Measurements from ENCODE around the gene SYPL1. TPM values are rescaled to one million over a fixed set of nuclear protein-coding genes. Genes with fewer than 3 reads are reported as not detected.

The SYPL1 gene
- total RNA-seq, 1 experiment from 2014 or later: 98.3 TPM

GRCh38 chr7:106151459-106152312 is 39.6 kb upstream of the SYPL1 start:
- no peak for ATAC-seq

More at GRCh38 chr7:106151459-106152312, 39.6 kb upstream of the SYPL1 start:
- no peak overlapping the region for H3K27ac ChIP-seq (ENCODE audit: low read length)
- H3K4me3 ChIP-seq (ENCODE audit: low read depth in 2 of 2, low read length in 2 of 2): no peak overlapping the region
- no peak for DNase-seq (ENCODE audit: low read depth, low spot score)
- in situ Hi-C loops (cut with HindIII; ENCODE audit: low pct_unique_long_range_greater_than_20kb, low sequenced_read_pairs) (loop anchor here (25.0 kb wide), 1 partner anchor 89 kb away; no protein-coding TSS in a partner anchor), intact Hi-C loops (cut with micrococcal nuclease; ENCODE audit: unreplicated experiment) (loop anchor here (5.0 to 10.0 kb wide), 2 partner anchors 219 to 497 kb away; no protein-coding TSS in a partner anchor)
- POLR2A ChIA-PET: interaction anchor here (0.6 kb wide), 1 partner anchor 44 kb away, joined by 3 read pairs; no protein-coding TSS in a partner anchor
- TF ChIP-seq CTCF (IDR thresholded peaks at IDR 0.05): no peak
- TF ChIP-seq REST (IDR thresholded peaks at IDR 0.05; ENCODE audit: insufficient read depth in 1 of 2, low read depth in 2 of 2, low read length in 1 of 2): no peak
- TF ChIP-seq POLR2AphosphoS5 (IDR thresholded peaks at IDR 0.05; ENCODE audit: low read depth, low read length): no peak
- TF ChIP-seq TCF7L2 (IDR thresholded peaks at IDR 0.05; ENCODE audit: low read depth, low read length): no peak
- TF ChIP-seq SIN3A (IDR thresholded peaks at IDR 0.05; ENCODE audit: borderline replicate concordance, insufficient read depth, low read depth, low read length): no peak
- no peaks in the 10 kb centered on the region for H3K36me3 ChIP-seq (ENCODE audit: control insufficient read depth, insufficient read depth, low read length)
- BruUV-seq (replicated peaks): no TSS peak
- no peaks in the 10 kb centered on the region for H3K9me3 ChIP-seq (ENCODE audit: control insufficient read depth, insufficient read depth, low read depth, low read length)
- no peaks in the 10 kb centered on the region for H3K27me3 ChIP-seq (ENCODE audit: control insufficient read depth, insufficient read depth, low read length)
- CTCF ChIA-PET: interaction anchor here (0.6 kb wide), 1 partner anchor 481 kb away, joined by 4 read pairs; no protein-coding TSS in a partner anchor
- no peaks in the 10 kb centered on the region for H3K4me1 ChIP-seq (ENCODE audit: control insufficient read depth, insufficient read depth, low read length)

Measured in Panc1 (cell line).